GM18870 (cell line): ENCODE measurements around the gene ZFPM1.

ENCODE experiments used
- ATAC-seq: cut with Tn5 transposase; IDR thresholded peaks from one replicate; pipeline ENCODE4 v1.9.1; 2021; ENCODE audit warnings: moderate library complexity; ENCODE audit not compliant: unreplicated experiment

ZFPM1 gene

DNA sequence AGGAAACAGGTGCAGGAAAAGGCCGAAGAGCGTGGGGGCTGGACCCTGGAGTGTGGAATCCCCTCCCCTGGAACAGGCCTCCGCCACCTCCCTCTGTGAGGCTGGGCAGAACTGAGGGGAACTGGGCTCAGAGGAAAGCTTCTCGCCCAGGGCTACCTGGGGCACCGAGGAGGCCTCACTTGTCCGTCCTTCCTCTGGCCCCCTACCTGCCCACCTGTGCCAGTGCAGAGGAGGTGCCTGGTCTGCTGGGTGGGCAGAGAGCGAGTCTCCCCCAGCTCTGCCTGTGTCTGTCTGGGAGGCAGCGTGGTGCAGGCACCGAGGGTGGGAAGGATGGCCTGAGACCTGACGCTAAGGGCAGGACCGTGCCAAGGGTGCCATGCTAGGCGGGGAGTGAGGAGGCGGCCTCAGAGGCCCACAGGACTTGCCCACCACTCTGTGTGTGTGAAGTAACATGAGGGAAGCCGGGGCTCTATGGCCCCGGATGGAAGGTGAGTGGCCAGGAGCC is 42.2 kb downstream of the ZFPM1 start:
- ATAC-seq: no peak

DNA sequence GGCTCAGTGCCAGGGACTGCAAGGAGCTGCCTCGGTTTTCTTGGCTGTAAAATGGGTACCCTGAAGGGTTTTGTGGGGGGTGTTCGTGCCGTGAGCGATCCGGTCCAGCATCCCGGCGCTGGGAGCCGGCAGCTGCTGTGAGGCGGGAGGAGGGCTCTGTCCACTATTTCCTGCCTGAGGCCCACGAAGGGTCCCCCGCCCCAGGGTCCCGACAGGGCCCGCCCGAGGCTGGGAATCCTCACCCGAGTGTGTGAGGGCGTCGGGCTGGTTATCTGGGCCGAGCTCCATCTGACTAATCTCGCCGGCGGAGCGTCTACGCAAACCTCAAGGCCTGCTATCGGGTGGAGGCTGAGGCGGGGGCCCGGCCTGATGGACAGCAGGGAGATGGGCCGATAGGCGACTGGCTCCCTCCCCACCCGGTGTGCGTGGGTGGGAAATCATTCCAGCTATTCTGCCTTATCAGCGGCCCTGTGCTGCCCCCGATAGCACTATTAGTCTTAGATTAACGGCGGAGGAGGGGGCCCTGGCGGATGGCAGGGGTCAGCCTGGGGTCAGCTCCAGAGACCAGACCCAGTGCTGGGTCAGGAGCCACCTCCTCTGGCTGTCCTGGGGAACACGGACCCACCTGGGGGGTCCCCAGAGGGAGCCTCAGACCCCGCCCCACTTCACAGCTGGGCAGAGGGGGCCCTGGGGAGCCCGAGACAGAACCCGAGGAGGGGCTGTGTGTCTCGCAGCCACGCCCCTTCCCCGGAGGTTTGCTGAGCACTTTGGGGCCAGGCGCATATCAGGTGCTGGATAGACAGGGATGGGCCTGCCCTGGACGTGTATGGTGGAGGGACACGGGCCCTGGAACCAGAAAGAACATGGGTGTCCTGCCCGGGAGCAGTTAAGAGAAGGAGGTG is 44.7 kb downstream of the ZFPM1 start:
- no peak for ATAC-seq

DNA sequence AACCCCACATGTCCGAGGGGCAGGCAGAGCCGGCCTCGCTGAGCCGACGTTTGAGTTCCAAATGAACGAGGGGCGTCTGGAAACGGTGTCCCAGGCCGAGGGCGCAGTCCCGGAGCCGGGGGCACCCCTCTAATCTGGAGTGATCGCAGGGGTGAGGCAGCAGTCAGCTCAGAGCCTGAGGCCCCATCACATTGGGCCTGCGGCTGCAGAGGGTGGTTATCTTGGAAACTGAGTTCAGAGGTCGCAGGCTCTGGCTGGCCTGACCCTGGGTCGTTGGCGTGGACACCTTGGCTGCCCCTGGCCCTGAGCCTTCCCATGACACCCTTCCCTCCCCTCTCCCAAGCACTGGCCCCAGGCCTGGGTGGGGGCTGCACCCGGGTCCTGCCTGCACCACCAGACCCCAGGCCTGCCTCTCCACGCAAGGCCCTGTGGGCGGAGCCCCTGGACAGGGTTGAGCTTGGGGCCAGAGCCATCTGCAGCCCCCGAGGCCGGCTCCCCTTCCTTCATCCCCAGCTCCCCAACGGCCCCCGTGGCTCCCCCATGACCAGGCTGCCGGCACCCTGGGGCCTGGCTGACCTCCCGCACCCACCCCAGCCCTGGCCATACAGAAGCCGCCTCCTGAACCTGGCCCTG is 45.6 kb downstream of the ZFPM1 start:
- ATAC-seq: no peak

- no peak for ATAC-seq
Measured at GRCh38 chr16:88499292-88499691, 46.2 kb downstream of the ZFPM1 start.

- ATAC-seq: no peak
Measured at GRCh38 chr16:88499836-88500251, 46.8 kb downstream of the ZFPM1 start.

DNA sequence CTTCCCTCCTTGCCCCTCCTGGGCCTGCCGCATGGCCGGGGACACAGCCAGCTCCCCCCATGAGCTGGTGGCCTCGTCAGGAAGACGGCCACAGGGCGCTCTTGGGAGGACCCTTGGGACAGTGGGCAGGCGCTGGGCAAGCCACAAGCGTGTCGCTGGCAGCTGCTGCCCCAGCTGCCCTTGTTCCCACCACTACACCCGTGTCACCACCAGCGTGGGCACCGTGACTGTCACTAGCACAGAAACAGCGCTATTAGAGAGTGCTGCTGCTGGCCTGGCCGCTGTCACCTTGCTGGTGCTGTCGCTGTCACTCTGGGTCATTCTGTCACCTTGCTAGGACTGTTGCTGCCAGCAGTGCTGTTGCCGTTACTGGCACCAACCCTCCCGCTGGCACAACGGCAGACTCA is 47.2 kb downstream of the ZFPM1 start:
- no peak for ATAC-seq

GRCh38 chr16:88502371-88502770 is 49.3 kb downstream of the ZFPM1 start:
- ATAC-seq: no peak

DNA sequence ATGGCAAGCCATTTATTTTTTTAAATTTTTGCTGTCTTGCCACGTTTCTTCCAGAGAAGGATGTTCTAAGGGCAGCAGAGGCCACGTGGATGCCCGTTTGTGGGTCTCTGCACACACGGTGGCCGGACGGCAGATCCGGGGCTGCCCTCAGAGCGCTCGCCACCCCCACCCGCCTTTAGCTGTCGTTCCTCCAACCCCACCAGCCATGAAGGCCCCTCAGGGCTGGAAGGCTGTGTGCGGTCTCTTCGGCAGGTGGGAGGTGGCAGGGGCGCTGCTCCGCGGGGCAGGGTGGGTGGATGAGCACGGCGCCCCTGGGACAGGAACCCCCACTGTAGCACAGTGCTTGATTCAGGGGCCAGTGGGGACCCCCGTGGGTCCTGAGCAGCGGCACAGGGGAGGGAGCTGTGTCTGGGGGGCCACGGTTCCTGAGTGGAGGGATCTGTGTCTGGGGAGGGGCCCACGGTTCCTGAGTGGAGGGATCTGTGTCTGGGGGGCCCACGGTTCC is 49.7 kb downstream of the ZFPM1 start:
- no peak for ATAC-seq

DNA sequence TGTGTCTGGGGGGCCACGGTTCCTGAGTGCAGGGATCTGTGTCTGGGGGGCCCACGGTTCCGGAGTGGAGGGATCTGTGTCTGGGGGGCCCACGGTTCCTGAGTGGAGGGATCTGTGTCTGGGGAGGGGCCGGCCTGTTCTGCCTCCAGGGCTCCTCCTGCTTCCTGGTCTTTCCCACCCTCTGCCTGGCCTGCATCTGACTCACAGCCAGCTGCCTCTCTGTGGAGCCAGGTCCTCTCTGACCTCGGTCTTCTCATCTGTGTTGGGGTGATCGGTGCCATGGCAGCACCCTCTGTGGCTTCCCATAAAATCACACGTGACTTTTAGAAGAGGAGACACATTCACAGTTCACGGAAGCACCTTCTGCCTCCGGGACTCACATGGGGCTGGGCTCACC is 50.3 kb downstream of the ZFPM1 start:
- ATAC-seq: no peak

DNA sequence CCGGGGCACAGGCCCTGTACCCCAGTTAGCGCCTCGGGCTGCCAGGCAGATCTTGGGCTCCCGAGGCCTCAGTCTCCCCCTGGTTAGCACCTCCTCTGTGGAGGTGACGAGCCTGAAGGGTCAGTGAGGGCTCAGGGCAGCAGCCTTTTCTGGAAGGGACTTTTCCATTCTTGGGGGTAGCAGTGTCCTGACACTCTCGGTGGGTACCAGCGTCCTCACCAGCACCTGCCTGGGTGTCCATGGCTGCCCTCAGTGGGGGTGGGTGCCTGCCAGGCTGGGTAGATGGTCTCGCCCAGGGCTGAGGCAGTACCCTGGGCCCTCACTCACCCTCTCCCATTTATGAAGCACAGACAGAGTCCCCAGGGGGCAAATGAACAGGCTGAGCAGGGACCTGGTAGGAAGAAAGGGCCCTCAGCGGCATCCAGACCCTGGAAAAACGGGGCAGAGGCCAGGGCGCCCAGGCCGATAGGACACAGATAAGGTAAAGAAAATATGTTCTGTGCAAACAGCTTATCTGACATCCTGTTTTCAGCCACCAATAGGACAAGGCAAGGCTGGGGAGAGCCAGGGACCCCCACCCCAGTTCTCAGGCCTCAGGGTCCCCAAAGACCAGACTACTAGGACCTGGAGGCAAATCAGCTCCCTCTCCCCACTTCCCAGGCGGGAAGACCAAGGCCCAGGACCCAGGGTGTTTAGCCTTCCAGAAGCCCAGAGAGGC is 50.9 kb downstream of the ZFPM1 start:
- no peak for ATAC-seq

DNA sequence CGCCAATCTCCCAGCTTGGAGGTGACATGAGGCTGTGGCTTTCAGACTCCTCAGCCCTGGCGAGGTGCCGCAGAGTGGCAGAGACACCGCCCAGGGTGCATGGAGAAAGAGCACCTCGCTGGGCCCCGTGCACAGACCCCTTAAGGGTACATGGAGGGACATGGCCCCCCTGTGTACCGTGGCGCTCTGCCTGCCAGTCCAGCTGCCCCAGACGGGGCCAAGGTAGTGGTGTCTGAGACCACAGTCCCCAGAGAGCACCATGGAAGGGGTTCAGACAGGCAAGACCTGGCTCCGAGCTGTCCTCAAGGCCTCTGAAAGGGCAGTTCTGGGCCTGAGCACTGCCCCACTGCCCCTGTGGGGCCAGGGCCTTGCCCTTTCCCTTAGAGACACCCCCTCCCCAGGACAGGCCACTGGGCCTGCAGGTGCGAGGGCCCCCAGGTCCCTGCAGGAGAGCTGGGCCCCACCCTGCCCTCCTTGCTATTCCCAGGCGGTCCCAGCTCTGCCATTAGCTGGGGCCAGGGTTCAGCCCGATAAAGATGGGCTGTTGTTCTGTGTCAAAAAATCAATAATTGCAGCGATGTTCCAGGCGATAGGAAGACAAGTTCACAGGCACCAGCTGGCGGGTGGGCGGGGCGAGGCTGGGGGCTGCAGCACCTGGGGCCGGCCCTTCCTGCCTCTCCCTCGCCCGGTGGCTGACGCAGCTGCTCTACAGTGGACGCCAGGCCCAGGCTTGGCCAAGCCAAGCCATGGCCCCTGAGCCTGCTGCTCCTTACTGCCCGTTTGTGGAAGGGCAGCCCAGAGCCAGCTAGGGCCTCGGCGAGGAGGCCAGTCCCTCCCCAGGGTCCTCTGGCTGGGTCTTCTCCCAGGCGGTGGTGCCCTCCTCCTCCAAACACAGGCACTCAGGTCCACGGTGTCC is 51.7 kb downstream of the ZFPM1 start:
- no peak for ATAC-seq

GRCh38 chr16:88505405-88506082 is 52.5 kb downstream of the ZFPM1 start:
- ATAC-seq: no peak

GRCh38 chr16:88506723-88507122 is 53.6 kb downstream of the ZFPM1 start:
- ATAC-seq: no peak

DNA sequence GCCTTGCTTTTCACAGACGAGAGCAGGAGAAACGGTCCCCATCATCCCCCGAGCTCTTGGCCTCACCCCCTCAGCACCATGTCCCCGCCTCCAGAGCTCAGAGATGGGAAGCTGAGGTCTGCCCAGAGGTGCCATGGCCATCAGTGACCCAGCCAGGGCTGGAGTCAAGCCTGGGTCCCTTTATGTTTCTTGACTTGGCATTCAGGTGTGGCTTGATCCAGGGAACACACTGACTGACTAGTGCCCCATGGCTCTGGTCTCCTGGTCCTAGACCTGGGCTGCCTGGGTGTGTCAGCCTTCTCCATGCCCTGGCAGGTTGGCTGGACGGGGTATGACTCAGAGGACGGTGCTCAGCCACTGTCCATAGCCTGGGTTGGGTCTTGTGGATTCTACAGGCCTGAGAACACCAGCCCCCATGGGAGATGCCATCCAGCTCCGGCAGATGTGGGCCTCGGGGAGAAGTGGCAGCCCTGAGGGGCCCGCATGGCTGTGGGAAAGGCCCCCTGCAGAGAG is 54.2 kb downstream of the ZFPM1 start:
- ATAC-seq: no peak

DNA sequence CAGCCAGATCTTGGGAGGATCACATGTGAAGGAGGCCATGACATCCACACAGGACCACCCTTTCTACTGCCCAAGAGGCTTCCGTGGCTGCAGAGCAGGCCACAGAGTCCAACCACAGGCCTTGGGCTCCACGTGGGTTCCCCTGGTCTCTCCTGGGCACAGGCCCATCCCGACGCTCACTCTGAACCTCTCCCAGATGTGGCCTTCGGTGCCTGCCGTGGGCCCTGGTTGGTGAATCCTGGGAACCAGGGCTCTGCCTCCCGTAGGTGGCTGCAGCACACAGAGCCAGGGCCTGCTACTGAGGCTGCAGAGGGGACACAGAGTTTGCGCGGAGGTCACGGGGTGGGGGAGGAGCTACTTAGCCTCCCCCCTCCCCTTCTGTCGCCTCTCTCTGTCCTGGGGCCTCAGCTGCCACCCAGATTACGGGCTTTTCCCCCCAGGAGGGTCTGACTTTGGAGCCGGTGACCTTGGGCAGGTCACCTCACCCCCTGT is 55.3 kb downstream of the ZFPM1 start:
- no peak for ATAC-seq

- no peak for ATAC-seq
Measured at GRCh38 chr16:88508868-88509748, 56.0 kb downstream of the ZFPM1 start.

- no peak for ATAC-seq
Measured at GRCh38 chr16:88509749-88510069, 56.6 kb downstream of the ZFPM1 start.
